ENCODE data around the gene TMEM11. TPM values are rescaled to one million over a fixed set of nuclear protein-coding genes. Genes with fewer than 3 reads are reported as not detected.
A peak's percentile ranks its signal among the peaks of the same experiment; 100 is the strongest.

The TMEM11 gene, protein sequence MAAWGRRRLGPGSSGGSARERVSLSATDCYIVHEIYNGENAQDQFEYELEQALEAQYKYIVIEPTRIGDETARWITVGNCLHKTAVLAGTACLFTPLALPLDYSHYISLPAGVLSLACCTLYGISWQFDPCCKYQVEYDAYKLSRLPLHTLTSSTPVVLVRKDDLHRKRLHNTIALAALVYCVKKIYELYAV
- 10 to 100 TPM in 1 of 2 donors, 1 to 10 TPM in 1; 9.3 to 10.2 TPM for total RNA-seq
- polyA plus RNA-seq = 10 to 100 TPM; 13.0 to 20.8 TPM

DNA sequence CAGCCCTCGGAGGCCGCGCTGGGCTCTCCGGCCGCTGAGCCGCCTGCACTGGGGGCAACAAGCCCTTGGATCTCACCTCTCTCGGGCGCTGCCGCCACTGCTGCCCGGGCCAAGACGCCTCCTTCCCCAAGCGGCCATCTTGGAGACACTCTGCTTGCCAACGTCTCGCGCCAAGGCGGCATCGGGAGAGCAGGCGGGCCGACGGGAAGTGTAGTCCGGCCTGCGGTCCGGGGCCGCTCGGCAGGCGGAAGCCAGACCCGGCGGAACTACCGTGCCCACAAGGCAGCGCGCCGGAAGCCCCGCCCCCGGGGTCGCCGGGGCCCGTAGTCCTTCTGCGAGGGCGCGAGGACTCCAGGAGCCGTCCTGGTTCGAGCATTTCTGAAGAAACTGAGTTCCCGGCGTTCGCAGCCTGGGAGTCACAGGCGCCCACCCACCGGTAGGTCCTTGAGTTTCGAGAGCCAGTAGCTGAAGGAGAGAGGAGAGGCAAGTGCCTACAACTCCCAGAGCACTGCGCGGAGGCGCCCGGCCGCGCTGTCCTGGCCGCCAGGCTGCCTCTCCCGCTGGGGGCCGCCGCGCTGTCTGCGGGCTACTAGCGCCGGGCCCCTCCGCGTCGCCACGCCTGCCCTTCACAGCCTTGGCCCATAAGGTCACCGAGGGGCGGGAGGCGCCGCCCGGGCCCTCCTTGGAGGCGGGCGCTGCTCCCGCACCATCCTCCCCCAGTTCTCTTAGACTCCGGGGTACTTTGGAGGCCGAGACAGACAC is at the start of gene TMEM11:
TMEM11 (minus strand) TSS at position 147 of the 762 bp plus-strand sequence; CDS start at position 138, 9 bp downstream.
- H3K4me1 ChIP-seq (ENCODE audit: control insufficient read depth in 4 of 4, insufficient read depth in 4 of 4, low read length in 3 of 4) = peaks cover 9 to 41% (median 27%) of the 10 kb centered on the region in 4 donors

More for the DNA sequence above, at the start of gene TMEM11:
- Histone ChIP-seq H3K27ac (ENCODE audit: low read depth in 1 of 2, low read length in 2 of 2) (peak within 1 kb of the TSS; percentile 80 to 89), H3K27me3 (ENCODE audit: control insufficient read depth in 4 of 4, insufficient read depth in 4 of 4, low read length in 3 of 4) (no peaks in the 10 kb centered on the region), H3K4me3 (ENCODE audit: low read depth in 1 of 3, low read length in 3 of 3) (peak within 1 kb of the TSS; percentile 81 to 93 (median 83)), H3K9ac (ENCODE audit: low read depth in 1 of 2, low read length in 2 of 2) (peak within 1 kb of the TSS; percentile 77 to 94), H3K9me3 (ENCODE audit: control insufficient read depth in 4 of 4, low read length in 3 of 4) (no peaks in the 10 kb centered on the region), H3K36me3 (ENCODE audit: control insufficient read depth in 4 of 4, insufficient read depth in 3 of 4, low read depth in 1 of 4, low read length in 3 of 4) (peaks cover 0 to 7% (median 3%) of the 10 kb centered on the region in 4 donors)
- WGBS = under 1% methylated on average over 76 of the region's 76 CpGs
- DNase-seq (ENCODE audit: low spot score) = peak; percentile 95
- TF ChIP-seq YY1 (IDR thresholded peaks at IDR 0.05) (peak; percentile 99), FOXA2 (IDR thresholded peaks at IDR 0.05) (no peak), FOXA1 (IDR thresholded peaks at IDR 0.05) (no peak), NR2F2 (IDR thresholded peaks at IDR 0.05) (no peak), RXRA (IDR thresholded peaks at IDR 0.05) (no peak), HNF4A (conservative IDR thresholded peaks at IDR 0.05) (peak in 1 of 2 donors; percentile 42), EGR1 (IDR thresholded peaks at IDR 0.05; ENCODE audit: low read depth in 2 of 2) (no peak), SP1 (IDR thresholded peaks at IDR 0.05) (no peak), HNF4G (IDR thresholded peaks at IDR 0.05) (no peak), TAF1 (conservative IDR thresholded peaks at IDR 0.05) (no peak), GABPA (IDR thresholded peaks at IDR 0.05 in 1 of 2, conservative IDR thresholded peaks at IDR 0.05 in 1 of 2) (peak; percentile 54 to 87), JUND (IDR thresholded peaks at IDR 0.05) (peak in 1 of 2 donors; percentile 50), RAD21 (IDR thresholded peaks at IDR 0.05) (peak in 1 of 2 donors; percentile 25)
- TF ChIP-seq, protein P1, sequence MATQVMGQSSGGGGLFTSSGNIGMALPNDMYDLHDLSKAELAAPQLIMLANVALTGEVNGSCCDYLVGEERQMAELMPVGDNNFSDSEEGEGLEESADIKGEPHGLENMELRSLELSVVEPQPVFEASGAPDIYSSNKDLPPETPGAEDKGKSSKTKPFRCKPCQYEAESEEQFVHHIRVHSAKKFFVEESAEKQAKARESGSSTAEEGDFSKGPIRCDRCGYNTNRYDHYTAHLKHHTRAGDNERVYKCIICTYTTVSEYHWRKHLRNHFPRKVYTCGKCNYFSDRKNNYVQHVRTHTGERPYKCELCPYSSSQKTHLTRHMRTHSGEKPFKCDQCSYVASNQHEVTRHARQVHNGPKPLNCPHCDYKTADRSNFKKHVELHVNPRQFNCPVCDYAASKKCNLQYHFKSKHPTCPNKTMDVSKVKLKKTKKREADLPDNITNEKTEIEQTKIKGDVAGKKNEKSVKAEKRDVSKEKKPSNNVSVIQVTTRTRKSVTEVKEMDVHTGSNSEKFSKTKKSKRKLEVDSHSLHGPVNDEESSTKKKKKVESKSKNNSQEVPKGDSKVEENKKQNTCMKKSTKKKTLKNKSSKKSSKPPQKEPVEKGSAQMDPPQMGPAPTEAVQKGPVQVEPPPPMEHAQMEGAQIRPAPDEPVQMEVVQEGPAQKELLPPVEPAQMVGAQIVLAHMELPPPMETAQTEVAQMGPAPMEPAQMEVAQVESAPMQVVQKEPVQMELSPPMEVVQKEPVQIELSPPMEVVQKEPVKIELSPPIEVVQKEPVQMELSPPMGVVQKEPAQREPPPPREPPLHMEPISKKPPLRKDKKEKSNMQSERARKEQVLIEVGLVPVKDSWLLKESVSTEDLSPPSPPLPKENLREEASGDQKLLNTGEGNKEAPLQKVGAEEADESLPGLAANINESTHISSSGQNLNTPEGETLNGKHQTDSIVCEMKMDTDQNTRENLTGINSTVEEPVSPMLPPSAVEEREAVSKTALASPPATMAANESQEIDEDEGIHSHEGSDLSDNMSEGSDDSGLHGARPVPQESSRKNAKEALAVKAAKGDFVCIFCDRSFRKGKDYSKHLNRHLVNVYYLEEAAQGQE (IDR thresholded peaks at IDR 0.05) = no peak
- TF ChIP-seq, protein P2, sequence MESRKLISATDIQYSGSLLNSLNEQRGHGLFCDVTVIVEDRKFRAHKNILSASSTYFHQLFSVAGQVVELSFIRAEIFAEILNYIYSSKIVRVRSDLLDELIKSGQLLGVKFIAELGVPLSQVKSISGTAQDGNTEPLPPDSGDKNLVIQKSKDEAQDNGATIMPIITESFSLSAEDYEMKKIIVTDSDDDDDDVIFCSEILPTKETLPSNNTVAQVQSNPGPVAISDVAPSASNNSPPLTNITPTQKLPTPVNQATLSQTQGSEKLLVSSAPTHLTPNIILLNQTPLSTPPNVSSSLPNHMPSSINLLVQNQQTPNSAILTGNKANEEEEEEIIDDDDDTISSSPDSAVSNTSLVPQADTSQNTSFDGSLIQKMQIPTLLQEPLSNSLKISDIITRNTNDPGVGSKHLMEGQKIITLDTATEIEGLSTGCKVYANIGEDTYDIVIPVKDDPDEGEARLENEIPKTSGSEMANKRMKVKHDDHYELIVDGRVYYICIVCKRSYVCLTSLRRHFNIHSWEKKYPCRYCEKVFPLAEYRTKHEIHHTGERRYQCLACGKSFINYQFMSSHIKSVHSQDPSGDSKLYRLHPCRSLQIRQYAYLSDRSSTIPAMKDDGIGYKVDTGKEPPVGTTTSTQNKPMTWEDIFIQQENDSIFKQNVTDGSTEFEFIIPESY (IDR thresholded peaks at IDR 0.05) = no peak
- TF ChIP-seq, protein P3, sequence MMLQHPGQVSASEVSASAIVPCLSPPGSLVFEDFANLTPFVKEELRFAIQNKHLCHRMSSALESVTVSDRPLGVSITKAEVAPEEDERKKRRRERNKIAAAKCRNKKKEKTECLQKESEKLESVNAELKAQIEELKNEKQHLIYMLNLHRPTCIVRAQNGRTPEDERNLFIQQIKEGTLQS (IDR thresholded peaks at IDR 0.05) = no peak
- TF ChIP-seq, protein P4, sequence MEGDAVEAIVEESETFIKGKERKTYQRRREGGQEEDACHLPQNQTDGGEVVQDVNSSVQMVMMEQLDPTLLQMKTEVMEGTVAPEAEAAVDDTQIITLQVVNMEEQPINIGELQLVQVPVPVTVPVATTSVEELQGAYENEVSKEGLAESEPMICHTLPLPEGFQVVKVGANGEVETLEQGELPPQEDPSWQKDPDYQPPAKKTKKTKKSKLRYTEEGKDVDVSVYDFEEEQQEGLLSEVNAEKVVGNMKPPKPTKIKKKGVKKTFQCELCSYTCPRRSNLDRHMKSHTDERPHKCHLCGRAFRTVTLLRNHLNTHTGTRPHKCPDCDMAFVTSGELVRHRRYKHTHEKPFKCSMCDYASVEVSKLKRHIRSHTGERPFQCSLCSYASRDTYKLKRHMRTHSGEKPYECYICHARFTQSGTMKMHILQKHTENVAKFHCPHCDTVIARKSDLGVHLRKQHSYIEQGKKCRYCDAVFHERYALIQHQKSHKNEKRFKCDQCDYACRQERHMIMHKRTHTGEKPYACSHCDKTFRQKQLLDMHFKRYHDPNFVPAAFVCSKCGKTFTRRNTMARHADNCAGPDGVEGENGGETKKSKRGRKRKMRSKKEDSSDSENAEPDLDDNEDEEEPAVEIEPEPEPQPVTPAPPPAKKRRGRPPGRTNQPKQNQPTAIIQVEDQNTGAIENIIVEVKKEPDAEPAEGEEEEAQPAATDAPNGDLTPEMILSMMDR (IDR thresholded peaks at IDR 0.05; ENCODE audit: low read depth, low read length, missing input control) = no peak
- TF ChIP-seq, protein P5, sequence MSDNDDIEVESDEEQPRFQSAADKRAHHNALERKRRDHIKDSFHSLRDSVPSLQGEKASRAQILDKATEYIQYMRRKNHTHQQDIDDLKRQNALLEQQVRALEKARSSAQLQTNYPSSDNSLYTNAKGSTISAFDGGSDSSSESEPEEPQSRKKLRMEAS (IDR thresholded peaks at IDR 0.05) = no peak

Data from liver (tissue), 9 donors.